DMS153 (cell line): Measurements from ENCODE around the gene HDAC3.

Experiments
- DNase-seq: peaks from one replicate; lab custom pipeline; 2025; lab: John Stamatoyannopoulos, UW

HDAC3 gene

DNA sequence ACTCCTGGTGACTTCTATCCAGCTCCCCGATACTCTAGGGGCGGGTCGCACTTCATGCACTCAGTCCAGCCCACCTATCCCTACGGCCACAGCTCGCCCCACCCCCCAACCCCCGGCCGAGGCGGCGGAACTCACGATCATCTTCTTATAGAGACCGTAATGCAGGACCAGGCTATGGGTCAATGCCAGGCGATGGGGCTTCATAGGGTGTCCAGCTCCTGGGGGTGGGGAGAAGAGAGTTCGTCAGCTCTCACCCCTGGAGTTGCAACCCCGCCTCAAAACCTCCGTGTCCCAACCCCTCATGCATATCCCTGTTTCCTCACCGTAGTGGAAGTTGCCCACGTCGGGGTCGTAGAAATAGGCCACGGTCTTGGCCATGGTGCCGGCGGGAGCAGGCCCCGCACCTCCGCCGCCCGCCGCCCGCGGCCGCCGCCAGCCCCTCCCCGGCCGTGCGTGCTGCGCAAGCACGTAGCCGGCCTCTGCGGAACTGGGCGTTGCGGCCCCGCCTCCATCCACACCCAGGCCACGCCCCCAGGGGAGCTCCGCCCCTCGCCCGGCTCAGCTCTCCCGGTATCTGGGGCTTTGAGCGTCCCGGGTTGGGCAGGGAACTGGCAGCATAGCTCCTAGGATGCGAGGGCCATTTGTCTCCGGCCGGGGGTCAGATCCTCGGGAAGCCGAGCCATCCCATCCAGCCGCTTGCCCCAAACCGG lies at the start of gene HDAC3, which contains the start of gene RELL2:
TSS of gene HDAC3 (minus strand) at position 437 of the 710 bp plus-strand sequence. CDS start at position 378, 59 bp downstream.
TSS of gene RELL2 (plus strand) at position 585 of the 710 bp plus-strand sequence. CDS start 1,229 bp downstream, outside the sequence.
- peak; percentile 47 for DNase-seq

DNA sequence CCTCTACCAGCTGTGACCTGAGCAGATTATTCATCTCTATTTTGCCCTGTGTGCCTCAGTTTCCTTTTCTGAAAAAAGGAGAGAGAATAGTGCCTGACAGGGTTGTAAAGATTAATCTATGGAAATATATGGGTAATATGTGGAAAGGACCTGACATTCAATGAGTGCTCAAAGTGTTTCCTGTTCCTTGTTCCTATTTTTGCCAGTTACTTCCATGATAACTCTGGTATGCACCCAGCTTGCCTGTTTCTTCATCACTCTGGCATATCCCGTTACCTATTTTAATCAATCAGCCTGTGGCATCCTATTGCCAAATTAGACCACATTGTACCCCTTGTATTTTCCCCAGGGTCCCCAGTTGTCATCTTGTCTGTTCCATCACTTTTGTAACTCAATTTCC lies 48.9 kb upstream of the HDAC3 start:
- no peak for DNase-seq

DNA sequence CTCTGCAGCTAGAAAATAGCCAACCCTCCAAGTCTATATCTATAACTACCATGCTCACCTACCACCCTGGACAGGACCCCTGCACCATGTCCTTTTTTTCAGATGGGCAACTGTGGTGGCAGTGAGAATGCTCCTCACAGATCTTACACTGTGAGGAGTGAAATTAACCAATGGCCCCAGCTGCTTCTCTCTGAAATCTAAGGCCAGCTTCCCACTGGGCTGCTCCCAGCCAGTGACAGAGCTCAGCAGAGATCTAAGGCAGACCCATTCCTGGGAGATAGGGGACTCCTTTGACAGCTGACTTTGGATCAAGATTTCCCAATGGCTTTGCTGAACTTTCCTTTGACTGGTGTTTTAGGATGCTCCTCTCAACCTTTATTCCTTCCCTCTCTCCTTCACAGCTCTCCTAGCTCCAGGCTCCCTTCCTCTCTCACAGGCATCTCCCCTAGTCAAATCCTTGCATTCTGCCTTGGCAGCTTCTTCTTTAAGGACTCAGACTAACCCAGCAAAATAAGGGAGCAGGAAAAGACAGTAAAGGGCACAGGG lies 47.0 kb upstream of the HDAC3 start:
- DNase-seq = no peak

- no peak for DNase-seq
These were observed 45.3 kb upstream of the HDAC3 start, which contains the start of gene ARAP3 for GRCh38 chr5:141681695-141682641. TSS of gene ARAP3 (minus strand) at chr5:141682230. CDS start at chr5:141680486, 1,744 bp downstream.

DNA sequence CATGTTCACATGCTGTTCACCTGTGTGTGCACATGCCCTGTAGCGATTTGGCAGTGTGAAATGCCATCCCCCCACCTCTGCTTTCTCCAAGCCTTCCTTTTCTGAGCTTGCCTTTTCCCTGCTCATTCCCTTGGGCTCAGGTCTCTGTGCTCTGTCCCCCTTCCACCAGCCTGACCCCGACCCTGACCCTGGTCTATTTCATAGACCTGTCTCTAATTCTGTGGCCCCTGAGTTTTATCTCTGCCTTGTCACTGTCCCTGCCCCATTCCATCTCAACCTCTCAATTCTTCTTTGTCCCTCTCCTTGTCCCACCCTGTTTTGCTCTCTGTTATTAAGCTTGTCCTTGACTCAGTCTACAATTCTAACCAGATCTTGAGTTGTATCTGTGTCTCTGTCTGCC lies 44.6 kb upstream of the HDAC3 start:
- DNase-seq = no peak

GRCh38 chr5:141680751-141681201 lies 44.1 kb upstream of the HDAC3 start:
- peak; percentile 11 for DNase-seq

GRCh38 chr5:141680178-141680577 lies 43.5 kb upstream of the HDAC3 start:
- DNase-seq = no peak

GRCh38 chr5:141677415-141677814 lies 40.8 kb upstream of the HDAC3 start:
- no peak for DNase-seq

- DNase-seq = no peak
These were observed 39.0 kb upstream of the HDAC3 start for GRCh38 chr5:141675672-141676071.

DNA sequence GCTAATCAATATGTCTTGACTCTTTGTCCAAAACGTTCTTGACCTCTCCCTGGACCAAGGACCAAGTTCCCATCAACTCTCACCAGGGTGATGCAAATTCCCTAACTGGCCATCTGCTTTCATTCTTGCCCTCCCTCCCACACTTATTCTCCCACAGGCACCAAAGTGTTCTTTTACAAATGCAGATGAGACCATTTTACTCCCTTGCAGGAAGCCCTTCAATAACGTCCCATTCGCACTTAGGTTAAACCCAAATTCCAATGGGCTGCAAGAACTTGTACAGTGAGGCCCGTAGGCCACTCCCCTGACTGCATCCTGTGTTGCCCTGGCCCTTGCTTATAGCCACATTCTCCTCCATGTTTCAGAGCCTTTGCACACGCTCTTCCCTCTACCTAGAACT lies 38.1 kb upstream of the HDAC3 start:
- no peak for DNase-seq

DNA sequence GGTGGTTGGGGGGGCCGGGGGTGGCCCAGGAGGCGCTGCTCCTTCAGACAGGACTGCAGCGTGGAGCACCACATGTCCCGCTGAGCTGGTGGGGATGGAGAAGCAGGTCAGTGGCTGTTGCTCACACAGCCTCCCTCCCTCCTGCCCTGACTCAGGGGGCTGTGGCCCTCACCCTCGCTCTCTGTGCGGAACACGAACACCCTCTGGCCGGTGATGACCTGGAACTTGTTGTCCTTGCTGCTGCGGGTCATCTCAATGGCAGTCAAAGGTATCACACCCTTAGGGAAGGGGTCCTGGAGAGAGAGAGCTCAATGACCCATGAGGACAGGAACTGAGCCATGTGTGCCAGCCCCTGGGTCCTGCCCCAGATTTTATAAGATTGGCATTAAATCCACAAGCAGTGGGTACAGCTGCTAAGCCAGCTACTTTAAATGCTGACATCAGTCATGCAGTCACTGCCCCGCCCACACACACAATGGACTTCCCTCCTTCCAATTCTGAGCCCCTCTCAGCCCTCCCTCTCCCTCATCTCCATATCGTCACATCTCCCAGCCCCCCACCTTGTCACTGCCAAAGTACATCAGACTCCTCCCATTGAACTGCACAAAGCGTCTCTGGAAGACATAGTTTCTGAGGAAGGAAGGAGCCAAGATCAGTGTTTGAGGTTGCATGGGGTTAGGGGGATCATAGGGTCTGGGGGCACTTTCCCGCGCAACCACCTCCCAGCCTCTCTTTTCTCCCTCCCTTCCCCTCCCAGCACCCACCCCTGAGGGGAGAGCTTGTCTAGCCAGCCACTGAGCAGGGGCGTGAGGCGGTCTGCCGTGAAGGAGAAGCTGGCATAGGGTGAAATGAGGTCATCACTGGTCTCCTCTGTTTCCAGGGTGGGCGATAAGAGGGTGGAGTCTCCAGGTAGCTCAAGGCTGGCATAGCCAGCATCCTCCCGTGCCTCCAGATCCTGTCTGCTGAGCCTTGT lies 36.5 kb upstream of the HDAC3 start:
- no peak for DNase-seq

DNA sequence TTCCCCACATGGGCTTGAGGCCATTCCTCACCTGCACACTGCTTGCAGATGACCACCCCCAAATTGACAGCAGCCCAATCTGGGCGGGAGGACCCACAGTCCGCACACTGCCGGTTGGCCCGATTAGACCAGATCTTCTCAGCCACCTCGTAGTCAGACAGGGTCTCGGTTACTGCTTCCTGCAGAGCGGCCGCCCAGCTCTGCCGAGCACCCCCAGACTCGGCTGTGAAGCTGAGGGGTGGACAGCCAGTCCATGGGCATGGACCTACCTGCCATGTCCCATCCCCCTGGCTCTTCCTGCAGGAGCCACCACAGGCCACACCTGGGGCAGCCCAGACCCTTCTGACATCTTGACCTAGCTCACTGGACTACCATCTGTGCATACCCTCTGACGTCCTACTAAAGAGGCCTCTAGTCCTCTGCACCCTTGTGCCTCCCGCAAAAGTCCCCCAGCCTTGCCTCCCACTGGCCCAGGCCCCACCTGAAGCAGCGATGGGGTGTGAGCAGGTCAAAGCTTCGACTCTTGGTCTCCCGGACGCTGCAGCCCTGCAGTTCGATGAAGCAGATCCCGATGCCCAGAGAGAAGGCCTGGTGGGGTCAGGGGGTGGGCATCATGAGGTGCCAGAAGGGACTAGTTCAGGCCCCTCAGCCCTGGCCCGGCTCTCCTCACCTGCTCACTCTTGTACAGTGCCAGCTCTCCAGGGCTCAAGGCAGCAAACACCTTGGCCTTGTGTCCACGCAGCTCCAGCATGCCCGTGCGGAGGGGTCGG lies 35.6 kb upstream of the HDAC3 start:
- no peak for DNase-seq

- DNase-seq = no peak
These were observed 32.9 kb upstream of the HDAC3 start for GRCh38 chr5:141669520-141669919.

DNA sequence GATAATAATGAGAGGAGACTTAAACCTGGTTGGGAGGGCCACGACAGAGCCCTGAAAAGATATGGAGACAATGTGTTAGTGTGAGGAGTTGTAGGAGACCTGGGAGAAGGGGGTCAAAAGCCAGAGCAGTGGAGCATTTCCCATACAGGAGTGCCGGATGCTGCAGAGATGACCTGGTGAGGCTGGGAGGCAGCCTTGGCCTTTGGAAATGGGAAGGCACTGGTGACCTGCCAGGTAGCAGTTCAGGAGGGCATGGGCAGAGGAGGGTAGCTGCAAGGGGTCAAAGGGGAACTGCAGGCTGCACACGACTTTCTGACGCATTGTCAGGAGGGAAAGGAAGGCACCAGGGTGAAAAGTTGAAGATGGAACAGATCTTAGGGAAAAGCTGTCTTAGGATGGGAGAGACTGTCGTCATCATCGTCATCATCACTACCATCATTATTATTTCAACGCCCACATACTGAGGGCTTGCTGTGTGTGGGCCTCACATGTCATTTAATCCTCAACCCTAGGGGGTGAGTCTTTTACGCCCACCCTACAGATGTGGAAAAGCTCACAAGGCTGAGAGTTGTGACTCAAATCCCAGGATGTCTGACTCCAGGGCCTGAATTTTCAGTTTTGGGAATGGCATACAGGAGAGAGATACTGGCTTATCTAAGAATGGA lies 32.1 kb upstream of the HDAC3 start:
- DNase-seq = no peak

GRCh38 chr5:141665995-141666940 lies 29.6 kb upstream of the HDAC3 start:
- DNase-seq = no peak

DNA sequence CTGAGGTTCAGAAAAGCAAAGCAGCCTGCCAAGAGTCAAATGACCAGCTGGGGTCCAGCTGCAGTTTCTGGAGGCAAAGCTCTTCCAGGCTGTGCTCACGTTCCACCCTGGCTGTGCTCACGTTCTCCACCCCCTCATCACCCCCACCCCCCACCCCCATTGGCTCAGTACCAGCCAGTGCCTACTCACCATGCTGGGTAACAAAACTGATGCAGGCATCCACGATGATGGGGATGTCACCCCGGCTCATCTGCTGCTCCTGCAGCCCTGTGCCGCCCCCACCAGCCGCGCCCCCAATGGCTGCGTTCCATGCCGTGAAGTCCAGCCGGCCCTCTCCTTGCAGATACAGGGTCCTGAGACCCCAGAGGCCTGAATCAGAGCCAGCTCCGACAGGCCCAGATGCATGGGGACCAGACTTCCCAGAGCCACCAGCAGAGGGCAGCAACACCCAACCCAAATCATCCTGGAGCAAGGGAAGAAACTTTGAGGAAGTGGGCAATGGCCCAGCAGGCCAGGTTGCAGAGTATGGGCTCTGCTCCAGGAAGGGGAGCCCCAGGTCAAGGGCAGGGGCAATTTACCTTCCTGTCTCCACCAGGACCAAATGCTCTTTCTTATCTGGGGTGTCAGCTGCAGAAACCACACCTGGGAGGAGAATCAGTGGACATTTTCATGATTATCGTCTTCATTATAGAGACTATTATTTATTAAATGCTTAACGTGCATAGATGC lies 28.2 kb upstream of the HDAC3 start:
- DNase-seq = peak; percentile 14

DNA sequence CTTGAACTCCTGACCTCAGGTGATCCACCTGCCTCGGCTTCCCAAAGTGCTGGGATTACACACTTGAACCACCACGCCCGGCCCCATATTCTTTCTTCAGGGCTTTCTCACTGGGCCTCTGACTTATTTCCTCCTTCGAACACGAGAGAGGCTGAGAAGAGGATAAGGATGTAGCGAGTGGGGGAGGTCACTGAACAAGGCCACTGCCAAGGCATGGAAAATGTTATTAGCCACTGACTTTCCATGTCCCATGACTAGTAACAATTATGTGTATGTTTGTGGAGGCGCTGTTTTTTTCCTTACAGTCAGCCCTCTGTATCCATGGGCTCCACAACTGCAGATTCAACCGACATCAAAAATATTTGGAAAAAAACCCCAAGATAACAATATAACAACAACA lies 26.9 kb upstream of the HDAC3 start:
- DNase-seq = no peak

DNA sequence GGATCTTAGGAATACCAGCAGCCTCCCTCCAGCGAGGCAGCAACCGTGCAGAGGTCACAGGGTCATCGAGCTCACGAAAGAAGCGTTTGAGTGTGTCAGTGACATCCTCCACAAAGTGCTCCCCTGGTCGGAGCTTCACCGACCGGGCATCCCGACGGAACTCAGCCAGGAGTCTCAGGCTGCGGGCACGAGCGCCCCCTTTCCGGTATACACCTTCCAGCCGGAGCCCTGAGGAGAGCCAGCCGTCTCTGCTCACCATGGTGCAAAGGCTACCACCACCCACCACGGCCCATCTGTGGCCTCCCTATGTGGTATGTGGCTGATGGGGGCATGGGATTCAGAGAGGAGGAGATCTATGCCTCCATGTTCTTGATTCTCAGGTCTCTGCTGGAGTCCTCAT lies 25.4 kb upstream of the HDAC3 start:
- DNase-seq = no peak
